HCT116 (cell line): ENCODE data around the gene EYA2. TPM values are rescaled to one million over a fixed set of nuclear protein-coding genes. Genes with fewer than 3 reads are reported as not detected.

Experiments
- ATAC-seq: fragments of 200-7000 bp; cut with Tn5 transposase; 2 replicates; pipeline ENCODE4 v1.9.1; 2020; ENCODE audit warnings: mild to moderate bottlenecking, moderate library complexity
- BruUV-seq: library from RNA; stranded (reverse); fragments of 400-500 nt; replicated peaks from 2 replicates; lab custom pipeline; 2021; lab: Mats Ljungman, UMichigan
- CTCF ChIA-PET: fragments of 300-600 bp; sonication (Branson Sonifier 250); formaldehyde crosslinking; loops from one replicate; lab custom pipeline; 2021; ENCODE audit warnings: antibody characterized with exemption; lab: Charles Lee
- POLR2A ChIA-PET: fragments of 300-600, 350-600 bp; sonication (Branson Sonifier 250); formaldehyde crosslinking; loops from one replicate; lab custom pipeline; 2021; ENCODE audit warnings: antibody characterized with exemption; lab: Charles Lee
- RAD21 ChIA-PET, 2 experiments: fragments of 300-600 bp; sonication (Branson Sonifier 250); formaldehyde crosslinking; loops; one replicate each; lab custom pipeline; 2023; ENCODE audit warnings: low total read pairs in 2 of 2; ENCODE audit not compliant: uncharacterized antibody in 2 of 2, unreplicated experiment in 2 of 2, low non-redundant PET in 1 of 2; lab: Charles Lee
- DNase-seq: peaks from one replicate; pipeline ENCODE4 v3.0.0-alpha.2; 2010; ENCODE audit warnings: low read depth, low spot score
- H2AFZ ChIP-seq: fragments of 200-600 bp; shearing (Covaris generic), sonication (generic); 2 replicates; pipeline ENCODE4 v1.6.1; 2017; ENCODE audit warnings: low read depth, mixed run types, mixed read lengths, antibody characterized with exemption, low read length; ENCODE audit not compliant: poor library complexity, severe bottlenecking
- H3K27ac ChIP-seq: 2 replicates; pipeline ENCODE4 v1.5.1; 2012; ENCODE audit warnings: low read depth, low read length
- H3K27me3 ChIP-seq: fragments of 200-600 bp; sonication (generic); 2 replicates; pipeline ENCODE4 v1.6.1; 2016; ENCODE audit warnings: mixed run types, low read length, mixed read lengths; ENCODE audit not compliant: insufficient read depth
- H3K36me3 ChIP-seq, 2 experiments: fragments of 200-500 bp in 1 of 2; fragments of 200-600 bp in 1 of 2; sonication (Bioruptor generic) in 1 of 2; sonication (generic) in 1 of 2; 2 replicates each; pipeline versions ENCODE4 v1.5.1 to v1.6.1; 2014 to 2016; ENCODE audit warnings: low read length in 2 of 2, inconsistent platforms in 1 of 2, mixed read lengths in 1 of 2, mixed run types in 1 of 2; ENCODE audit not compliant: insufficient read depth in 2 of 2, control insufficient read depth in 1 of 2
- H3K4me1 ChIP-seq, 2 experiments: fragments of 200-600 bp in 1 of 2; sonication (generic) in 1 of 2; 2 replicates each; pipeline versions ENCODE4 v1.5.1 to v1.6.1; 2012 to 2017; ENCODE audit warnings: low read length in 2 of 2, inconsistent platforms in 1 of 2, mild to moderate bottlenecking in 1 of 2, mixed read lengths in 1 of 2, mixed run types in 1 of 2, moderate library complexity in 1 of 2; ENCODE audit not compliant: insufficient read depth in 2 of 2, control insufficient read depth in 1 of 2
- H3K4me2 ChIP-seq: fragments of 200-600 bp; sonication (generic); 2 replicates; pipeline ENCODE4 v1.6.1; 2017; ENCODE audit warnings: mixed run types, low read length, mixed read lengths
- H3K4me3 ChIP-seq, 2 experiments: fragments of 200-600 bp in 1 of 2; sonication (generic) in 1 of 2; replicated peaks in 1 of 2; 2 replicates each; pipeline ENCODE4 v1.5.1; 2011 to 2016; ENCODE audit warnings: low read length in 2 of 2, control low read depth in 1 of 2, low read depth in 1 of 2, mild to moderate bottlenecking in 1 of 2, mixed read lengths in 1 of 2, mixed run types in 1 of 2
- H3K79me2 ChIP-seq: fragments of 200-600 bp; sonication (generic); 2 replicates; pipeline ENCODE4 v1.6.1; 2017; ENCODE audit warnings: mild to moderate bottlenecking, mixed run types, low read length, moderate library complexity, mixed read lengths; ENCODE audit not compliant: insufficient read depth
- H3K9ac ChIP-seq: fragments of 200-600 bp; sonication (generic); 2 replicates; pipeline ENCODE4 v1.6.1; 2016; ENCODE audit warnings: low read length, mixed read lengths
- H3K9me2 ChIP-seq: fragments of 200-600 bp; sonication (generic), shearing (Covaris generic); 2 replicates; pipeline ENCODE4 v1.6.1; 2017; ENCODE audit warnings: mixed run types, mild to moderate bottlenecking, moderate library complexity; ENCODE audit not compliant: insufficient read depth
- H3K9me3 ChIP-seq, 2 experiments: fragments of 200-500 bp in 1 of 2; fragments of 200-600 bp in 1 of 2; sonication (Bioruptor generic) in 1 of 2; sonication (generic) in 1 of 2; 2 replicates each; pipeline ENCODE4 v1.6.1; 2014 to 2017; ENCODE audit warnings: low read length in 2 of 2, mixed read lengths in 2 of 2, inconsistent platforms in 1 of 2, low read depth in 1 of 2, mild to moderate bottlenecking in 1 of 2, mixed run types in 1 of 2, moderate library complexity in 1 of 2; ENCODE audit not compliant: control insufficient read depth in 1 of 2, insufficient read depth in 1 of 2
- H4K20me1 ChIP-seq: fragments of 200-600 bp; sonication (generic), shearing (Covaris generic); 2 replicates; pipeline ENCODE4 v1.6.1; 2017; ENCODE audit warnings: mixed run types, mild to moderate bottlenecking, moderate library complexity; ENCODE audit not compliant: insufficient read depth
- ELF1 ChIP-seq: IDR thresholded peaks from 2 replicates; pipeline ENCODE4 v1.6.1; 2012; ENCODE audit warnings: low read depth, borderline replicate concordance
- EZH2 ChIP-seq: fragments of 200-600 bp; sonication (generic); IDR thresholded peaks from 2 replicates; pipeline ENCODE4 v1.6.1; 2017; ENCODE audit warnings: antibody characterized with exemption, mixed run types
- FOSL1 ChIP-seq: IDR thresholded peaks from 2 replicates; pipeline ENCODE4 v1.6.1; 2012; ENCODE audit warnings: low read depth
- MAX ChIP-seq: IDR thresholded peaks from 2 replicates; pipeline ENCODE4 v1.6.1; 2012
- SP1 ChIP-seq: IDR thresholded peaks from 2 replicates; pipeline ENCODE4 v1.6.1; 2012; ENCODE audit warnings: low read depth
- ZBTB33 ChIP-seq: IDR thresholded peaks from 2 replicates; pipeline ENCODE4 v1.6.1; 2011; ENCODE audit warnings: mild to moderate bottlenecking, low read length, moderate library complexity; ENCODE audit not compliant: insufficient replicate concordance; ENCODE audit errors: extremely low read depth
- intact Hi-C: fragments of 100-400 bp; cut with micrococcal nuclease; formaldehyde crosslinking; loops from 2 replicates; pipeline ENCODE4 v1.10.0; 2022
- total RNA-seq: library from RNA; stranded (reverse); gene quantifications from one replicate; pipeline ENCODE4 v1.2.1, GENCODE V29; 2021; ENCODE audit not compliant: unreplicated experiment

Gene EYA2
- total RNA-seq, 1 experiment from 2014 or later = not detected

GRCh38 chr20:46985671-46986070 lies 91.0 kb downstream of the EYA2 start (continued):
- no peak for TF ChIP-seq EZH2
- TF ChIP-seq ELF1 = no peak
- TF ChIP-seq SP1 = no peak
- TF ChIP-seq MAX = no peak
- TF ChIP-seq FOSL1 = no peak

- Histone ChIP-seq H3K36me3 (no peaks in the 10 kb centered on the region), H3K4me3 (no peak overlapping the region), H2AFZ (no peak overlapping the region), H3K27ac (no peak overlapping the region), H3K9me2 (no peaks in the 10 kb centered on the region), H3K9ac (no peak overlapping the region), H3K9me3 (no peaks in the 10 kb centered on the region), H3K79me2 (no peaks in the 10 kb centered on the region), H3K27me3 (no peaks in the 10 kb centered on the region; the same call in 1 of the 2 replicates), H3K4me1 (no peaks in the 10 kb centered on the region), H4K20me1 (no peaks in the 10 kb centered on the region), H3K4me2 (no peak overlapping the region)
- ATAC-seq (no peak), DNase-seq (no peak)
- no TSS peak for BruUV-seq
- intact Hi-C loops = no loop called here
- ChIA-PET POLR2A (no interaction called here), CTCF (interaction anchor here (1.0 kb wide), 1 partner anchor 235 kb away, joined by 3 read pairs; no protein-coding TSS in a partner anchor), RAD21 (no interaction called here)
- TF ChIP-seq ZBTB33 = no peak
Observed at GRCh38 chr20:46987001-46987400, 92.4 kb downstream of the EYA2 start.
